HG02870 (cell line): ENCODE data around the gene PGBD4.

ENCODE experiments used
- ATAC-seq: cut with Tn5 transposase; IDR thresholded peaks from one replicate; pipeline ENCODE4 v1.9.1; 2021; ENCODE audit warnings: mild to moderate bottlenecking, moderate library complexity; ENCODE audit not compliant: unreplicated experiment

The PGBD4 gene

DNA sequence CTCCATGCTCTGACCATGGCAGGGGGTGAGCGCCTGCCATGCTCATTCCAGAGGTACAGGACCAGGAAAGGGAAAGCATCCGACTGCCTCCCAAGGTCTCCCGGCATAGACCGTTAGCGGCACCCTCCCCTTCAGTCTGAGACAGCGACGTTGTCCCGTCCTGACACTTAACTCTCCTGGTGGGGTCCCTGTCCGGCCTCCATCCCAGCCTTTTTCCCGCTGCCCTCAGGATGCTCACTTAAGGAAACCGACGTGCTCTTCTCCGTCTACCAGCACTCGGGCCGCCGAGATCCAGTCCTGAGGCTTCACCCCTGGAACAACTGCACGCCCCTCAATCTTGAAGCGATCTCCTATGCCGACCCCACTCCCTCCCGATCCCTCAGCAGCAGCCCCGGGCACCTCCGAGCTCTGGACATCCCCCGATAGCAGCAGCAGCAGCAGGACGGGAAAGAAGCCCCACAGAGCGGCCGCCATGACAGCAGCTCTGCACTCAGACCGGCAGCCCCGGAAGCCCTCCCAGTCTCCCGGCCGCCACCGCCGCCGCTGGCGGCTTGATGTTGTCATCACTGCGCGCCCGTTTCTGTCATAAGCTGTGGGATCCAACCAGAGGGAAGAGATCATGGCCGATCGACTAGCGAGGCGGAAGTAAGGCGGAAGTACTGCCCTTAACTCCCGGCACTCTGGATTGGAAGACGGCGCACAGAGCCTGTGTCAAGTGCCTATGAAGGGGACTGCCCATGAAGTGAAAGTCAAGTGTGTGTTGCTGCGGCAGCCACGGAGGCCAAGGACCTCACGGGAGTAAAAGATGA lies at the start of gene PGBD4, which contains the start of gene EMC7:
PGBD4 (plus strand) TSS at position 718 of the 809 bp plus-strand sequence. CDS start 449 bp downstream, outside the sequence.
EMC7 (minus strand) TSS at position 497 of the 809 bp plus-strand sequence; CDS start at position 474, 23 bp downstream.
- ATAC-seq, result peak; percentile 98

DNA sequence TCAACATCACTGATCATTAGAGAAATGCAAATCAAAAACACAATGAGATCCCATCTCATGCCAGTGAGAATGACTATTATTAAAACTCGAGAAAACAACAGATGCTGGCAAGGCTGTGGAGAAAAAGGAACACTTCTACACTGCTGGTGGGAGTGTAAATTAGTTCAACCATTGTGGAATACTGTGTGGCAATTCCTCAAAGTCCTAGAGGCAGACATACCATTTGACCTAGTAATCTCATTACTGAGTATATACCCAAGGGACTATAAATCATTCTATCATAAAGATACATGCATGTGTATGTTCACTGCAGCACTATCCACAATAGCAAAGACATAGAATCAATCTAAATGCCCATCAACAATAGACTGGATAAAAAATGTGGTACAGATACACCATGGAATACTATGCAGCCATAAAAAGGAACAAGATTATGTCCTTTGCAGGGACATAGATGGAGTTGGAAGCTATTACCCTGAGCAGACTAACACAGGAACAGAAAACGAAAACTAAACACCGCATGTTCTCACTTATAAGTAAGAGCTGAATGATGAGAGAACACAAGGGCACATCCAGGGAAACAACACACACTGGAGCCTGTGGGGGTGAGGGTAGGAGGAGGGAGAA lies 47.7 kb upstream of the PGBD4 start:
- no peak for ATAC-seq

DNA sequence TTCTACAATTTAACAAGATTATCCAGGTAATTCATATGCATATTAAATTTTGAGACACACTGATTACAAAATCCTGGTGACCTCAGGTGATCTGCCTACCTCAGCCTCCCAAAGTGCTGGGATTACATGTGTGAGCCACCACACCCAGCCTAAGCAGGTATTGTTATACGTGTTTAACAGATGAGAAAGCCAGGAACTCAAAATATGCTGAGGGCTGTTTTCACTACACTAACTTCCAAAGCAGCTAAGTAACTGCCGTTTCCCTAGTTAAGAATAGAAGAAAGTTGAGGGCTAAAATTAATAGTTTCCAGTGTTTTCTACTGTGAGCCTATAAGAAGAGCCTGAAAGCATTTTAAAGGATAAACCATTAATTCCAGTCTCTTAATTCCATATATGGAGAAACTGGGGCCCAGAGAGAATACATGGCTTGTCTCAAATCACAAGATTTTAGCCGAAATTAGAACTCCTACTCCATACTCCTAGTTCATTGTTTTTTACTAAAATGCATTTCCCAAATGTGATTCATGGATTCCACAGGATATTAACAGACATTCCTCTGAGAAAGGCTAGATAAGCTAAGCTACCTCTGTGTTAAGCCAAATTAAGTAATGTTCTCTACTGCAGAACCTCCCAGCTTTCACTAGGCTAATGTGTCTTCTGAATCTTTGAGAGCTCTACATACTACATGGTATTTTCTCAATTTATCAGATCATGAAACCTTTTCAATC lies 45.9 kb upstream of the PGBD4 start:
- no peak for ATAC-seq

DNA sequence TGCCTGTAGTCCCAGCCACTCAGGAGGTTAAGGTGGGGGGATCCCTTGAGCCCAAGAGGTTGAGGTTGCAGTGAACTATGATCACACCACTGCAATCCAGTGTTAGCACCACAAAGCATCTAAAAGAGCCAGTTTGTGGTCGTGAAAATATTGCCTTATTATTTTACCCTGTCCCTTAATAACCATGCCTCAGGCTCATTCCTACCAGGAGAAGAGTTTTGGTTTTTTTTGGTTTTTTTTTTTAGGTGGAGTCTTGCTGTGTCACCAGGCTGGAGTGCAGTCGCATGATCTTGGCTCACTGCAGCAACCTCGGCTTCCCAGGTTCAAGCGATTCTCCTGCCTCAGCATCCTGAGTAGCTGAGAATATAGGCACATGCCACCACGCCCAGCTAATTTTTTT lies 45.0 kb upstream of the PGBD4 start:
- no peak for ATAC-seq

DNA sequence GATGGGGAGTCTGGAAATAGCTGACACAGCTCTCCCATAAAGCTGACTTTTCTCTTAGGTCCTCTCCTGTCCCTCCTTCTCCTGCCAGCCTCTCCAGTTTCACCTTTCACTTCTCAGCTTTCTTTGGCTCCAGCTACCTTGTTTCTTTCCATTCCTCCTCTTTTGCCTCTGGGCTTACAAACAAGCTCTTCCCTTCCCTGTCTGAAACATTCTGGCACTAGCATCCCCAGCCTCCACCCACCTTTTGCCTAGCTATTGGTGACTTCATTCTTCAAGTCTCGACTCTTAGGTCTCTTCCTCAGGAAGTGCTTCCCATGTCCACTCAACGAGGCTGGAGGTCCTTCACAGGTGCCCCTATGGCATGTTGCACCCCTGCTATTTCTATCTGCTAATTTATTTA lies 42.4 kb upstream of the PGBD4 start:
- ATAC-seq, result no peak

DNA sequence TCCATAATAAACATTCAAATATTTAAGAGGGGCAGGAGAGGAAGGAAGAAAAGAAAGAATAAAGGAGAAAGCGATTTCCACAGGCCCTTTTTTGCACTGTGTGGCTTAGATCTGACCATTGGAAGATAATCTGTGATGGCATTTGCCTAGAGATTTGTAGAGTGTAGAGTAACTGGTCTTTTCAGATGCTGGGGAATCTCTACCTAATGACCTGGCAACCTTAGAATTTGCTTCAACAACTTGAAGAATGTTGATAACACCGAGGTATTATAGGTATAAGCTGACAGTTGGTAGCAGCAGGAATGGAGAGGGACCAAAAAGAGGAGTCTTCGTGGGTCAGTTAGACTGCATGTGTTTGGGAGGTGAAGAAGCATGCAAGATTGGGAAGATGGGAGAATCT lies 41.9 kb upstream of the PGBD4 start:
- ATAC-seq, result no peak

DNA sequence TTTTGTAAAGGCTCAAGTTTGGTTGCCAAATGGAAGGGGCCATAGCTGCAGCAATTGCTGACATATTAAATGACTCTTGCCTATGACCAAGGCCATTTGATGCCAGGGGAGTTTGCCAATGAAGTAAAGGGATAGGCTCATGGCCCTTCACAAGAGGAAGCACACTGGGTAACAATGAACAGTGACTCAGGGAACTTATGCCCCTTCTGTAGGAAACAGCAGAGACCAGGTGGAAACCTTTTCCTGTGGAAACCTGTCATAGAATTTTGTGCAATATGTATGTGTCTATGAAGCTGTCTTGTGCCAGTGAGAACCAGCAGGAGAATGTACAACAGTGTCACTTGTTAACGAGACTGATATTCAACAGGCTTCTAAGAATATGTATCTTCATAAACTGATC lies 37.4 kb upstream of the PGBD4 start:
- no peak for ATAC-seq

DNA sequence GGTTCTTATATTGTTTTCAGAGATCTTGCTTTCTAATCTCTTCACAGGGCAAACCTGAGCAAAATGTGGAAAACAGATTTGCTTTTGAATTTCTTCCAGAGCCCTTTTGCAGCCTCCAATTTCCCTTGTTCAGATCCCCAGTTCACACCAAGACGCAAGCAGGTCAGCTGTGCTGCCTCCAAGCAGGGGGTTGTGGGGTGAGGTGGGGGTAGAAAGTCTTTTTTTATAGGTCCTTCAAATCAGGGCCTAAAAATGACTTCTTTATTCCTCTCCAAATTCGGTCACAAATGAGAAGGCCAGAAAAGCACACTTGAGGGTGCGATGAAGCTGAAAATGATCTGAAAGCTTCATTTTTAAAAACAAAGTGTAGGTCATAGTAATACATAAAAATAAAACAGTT lies 36.6 kb upstream of the PGBD4 start:
- ATAC-seq, result no peak

DNA sequence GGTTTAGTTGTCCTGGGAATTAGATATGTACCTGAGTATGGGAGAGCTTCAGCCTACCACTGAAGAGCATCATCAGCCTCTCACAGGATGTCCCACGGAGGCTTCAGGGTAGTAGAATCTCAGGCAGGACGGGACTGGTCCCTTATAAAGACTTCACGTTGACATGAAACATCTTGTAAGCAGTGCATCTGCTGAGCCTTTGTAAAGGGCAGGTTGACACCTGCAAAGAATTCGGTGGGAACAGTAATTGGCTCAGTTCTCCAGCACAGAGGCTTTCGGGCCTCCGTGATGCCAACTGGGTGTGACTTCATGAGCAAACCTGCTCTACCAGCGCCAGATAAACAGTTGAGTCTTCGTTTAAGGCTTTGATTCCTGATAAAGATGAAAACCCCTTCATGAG lies 35.9 kb upstream of the PGBD4 start:
- no peak for ATAC-seq

DNA sequence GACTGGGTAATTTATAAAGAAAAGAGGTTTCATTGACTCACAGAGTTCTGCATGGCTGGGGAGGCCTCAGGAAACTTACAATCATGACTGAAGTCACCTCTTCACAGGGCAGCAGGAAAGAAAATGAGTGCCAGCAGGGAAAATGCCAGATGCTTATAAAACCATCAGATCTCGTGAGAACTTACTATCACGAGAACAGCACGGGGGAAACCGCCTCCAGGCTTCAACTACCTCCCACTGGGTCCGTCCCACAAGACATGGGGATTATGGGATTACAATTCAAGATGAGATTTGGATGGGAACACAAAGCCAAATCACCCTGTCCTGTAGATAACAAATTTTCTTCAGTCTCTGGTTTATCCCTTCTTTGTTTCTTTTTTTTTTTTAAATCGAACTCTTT lies 31.9 kb upstream of the PGBD4 start:
- ATAC-seq, result no peak

DNA sequence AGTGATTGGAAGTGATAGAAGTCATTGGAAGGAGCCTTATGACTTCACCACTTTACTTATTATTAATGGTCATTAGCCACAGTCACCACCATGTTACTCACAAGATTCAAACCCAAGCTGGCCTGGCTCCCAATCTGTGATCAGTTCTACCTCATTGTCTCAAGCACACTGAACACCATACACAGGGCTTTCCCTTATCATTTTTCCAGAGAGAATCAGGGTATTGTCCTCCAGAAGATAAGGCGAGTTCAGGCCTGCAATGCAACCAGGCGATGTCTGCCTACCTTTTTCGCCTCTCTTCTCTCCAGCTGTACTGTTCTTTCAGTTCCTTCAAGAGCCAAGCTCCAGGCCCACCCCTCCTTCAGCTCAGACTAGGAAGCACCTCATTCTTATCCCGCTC lies 25.1 kb upstream of the PGBD4 start:
- ATAC-seq, result no peak

DNA sequence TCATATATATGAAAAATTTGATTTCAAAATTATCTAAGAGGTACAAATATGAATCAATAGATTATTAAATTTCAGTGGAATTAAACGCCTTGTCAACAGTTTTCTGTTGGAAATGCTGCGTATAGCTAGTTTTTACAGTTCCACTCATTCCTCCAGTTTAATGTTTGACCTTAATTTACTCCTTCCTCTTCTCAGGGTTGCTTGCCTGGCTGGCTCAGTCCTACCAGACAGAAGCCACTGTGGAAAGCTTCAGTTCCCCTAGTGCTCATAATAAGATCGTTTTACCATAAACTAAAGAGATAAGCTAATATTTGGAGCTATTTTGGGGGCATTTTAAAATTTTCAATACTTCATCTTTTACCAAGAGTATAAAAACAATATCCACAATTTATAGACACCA lies 23.0 kb upstream of the PGBD4 start:
- no peak for ATAC-seq

DNA sequence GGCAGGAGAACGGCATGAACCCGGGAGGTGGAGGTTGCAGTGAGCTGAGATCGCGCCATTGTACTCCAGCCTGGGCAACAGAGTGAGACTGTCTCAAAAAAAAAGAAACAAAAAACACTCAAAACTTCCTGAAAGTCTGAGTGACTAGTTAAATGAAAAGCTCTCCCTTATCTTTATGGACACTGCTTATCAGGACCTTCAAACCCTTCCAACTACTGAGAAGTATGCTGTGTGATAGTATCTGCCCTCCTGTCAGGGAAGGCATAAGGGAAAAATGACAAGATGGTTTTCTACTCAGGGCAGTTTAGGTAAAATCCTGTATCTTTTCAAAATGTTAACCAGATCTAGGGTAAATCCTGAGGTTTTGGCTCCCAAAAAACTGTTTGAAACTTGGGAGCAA lies 22.0 kb upstream of the PGBD4 start:
- no peak for ATAC-seq

DNA sequence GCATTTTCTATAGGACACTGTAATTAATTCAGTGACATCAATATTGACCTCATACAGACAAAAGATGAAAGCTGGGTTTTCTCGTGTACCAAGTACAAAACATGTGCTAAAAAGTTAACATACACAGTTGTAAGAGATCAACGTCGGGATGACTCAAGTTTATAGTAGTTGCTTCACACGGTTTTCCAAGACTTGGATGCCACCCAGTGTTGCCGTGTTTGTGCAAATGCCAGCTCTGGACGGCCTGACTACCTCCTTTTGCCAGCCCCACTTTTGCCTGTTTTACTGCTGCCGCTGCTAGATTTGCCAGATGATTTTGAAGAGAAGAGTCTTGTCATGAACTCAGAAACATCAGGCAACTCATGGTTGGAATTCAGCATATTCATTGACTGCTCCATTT lies 17.8 kb upstream of the PGBD4 start:
- no peak for ATAC-seq

DNA sequence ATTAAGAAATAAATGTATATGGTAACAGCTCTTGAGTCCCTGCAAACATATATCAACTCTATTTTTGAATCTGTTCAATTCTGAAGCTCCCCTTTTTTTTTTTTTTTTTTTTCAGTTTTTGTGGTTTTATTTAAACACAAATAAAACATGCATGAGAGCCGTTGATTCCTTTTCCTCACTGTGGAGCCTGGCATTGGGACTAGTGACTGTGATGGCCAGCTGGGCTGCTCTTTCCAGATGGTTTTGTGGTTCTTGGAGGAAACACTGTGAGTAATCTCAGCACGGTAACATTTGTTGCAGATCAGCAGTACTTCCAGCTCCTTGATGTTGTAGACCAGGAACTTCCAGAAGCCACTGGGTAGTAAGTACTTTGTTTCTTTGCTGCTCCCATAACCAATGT lies 16.1 kb upstream of the PGBD4 start:
- no peak for ATAC-seq

DNA sequence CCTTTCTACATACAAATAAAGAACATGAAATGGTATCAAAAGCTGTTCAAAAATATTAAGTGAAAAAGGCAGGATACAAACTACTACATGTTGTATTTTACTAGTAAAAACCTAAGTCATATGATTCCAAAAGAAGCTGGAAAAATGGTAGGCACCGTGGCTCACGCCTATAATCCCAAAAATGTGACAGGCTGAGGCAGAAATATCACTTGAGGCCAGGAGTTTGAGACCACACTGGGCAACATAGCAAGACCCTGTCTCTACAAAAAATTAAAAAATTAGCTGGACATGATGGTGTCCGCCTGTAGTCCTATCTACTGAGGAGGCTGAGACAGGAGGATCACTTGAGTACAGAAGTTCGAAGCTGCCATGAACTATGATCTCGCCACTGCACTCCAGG lies 2.0 kb upstream of the PGBD4 start:
- no peak for ATAC-seq

DNA sequence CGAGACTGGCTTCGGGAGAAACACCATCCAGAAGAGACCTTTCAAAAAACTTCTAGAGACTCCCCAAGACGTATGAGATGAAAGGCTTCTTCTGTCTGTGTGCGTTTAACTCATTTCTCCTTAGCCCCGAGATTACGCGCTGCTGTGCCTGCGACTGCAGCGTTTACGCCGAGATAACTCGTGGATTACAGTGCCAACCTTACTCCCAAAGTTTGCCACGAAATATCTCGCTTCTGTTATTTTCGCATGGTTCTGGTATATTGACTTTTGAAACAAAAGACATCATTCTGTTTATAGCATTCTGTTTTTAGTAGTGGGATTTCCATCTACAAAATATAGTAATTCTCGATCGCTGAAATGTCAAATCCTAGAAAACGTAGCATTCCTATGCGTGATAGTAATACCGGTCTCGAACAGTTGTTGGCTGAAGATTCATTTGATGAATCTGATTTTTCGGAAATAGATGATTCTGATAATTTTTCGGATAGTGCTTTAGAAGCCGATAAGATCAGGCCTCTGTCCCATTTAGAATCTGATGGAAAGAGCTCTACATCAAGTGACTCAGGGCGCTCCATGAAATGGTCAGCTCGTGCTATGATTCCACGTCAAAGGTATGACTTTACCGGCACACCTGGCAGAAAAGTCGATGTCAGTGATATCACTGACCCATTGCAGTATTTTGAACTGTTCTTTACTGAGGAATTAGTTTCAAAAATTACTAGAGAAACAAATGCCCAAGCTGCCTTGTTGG lies 467 bp downstream of the PGBD4 start:
- no peak for ATAC-seq

DNA sequence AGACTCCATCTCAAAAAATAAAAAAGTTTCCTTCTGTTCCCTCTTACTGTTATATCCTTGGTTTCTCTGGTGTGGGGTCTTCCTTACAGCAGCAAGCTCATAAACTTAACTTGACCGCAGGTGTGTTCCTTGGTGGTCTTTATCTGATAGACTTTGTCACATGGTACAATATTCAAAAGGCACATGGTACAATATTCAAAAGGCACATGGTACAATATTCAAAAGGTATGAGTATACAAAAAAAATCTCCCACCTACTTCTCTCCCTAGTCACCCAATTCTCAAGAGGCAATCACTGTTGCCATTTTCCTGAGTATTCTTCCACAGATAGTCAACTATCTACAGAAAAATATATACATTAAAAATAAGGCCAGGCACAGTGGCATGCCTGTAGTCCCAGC lies 4.5 kb downstream of the PGBD4 start:
- ATAC-seq, result no peak

DNA sequence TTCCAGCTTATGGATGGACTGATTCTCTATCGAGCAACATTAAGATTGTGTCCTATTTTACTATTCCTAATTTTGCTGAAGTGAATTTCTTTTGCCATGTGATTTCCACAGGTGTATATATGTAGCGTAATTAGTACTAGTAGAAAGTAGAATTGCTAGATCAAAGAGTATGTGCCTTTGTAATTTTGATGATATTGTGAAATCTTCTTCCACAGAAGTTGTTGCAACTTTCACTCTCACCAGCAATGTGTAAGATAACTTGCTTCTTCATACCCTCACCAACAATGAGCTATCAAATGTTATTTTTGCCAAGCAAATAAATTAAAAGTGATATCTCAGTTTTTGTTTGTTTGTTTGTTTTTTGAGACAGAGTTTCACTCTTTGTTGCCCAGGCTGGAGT lies 5.4 kb downstream of the PGBD4 start:
- ATAC-seq, result no peak

DNA sequence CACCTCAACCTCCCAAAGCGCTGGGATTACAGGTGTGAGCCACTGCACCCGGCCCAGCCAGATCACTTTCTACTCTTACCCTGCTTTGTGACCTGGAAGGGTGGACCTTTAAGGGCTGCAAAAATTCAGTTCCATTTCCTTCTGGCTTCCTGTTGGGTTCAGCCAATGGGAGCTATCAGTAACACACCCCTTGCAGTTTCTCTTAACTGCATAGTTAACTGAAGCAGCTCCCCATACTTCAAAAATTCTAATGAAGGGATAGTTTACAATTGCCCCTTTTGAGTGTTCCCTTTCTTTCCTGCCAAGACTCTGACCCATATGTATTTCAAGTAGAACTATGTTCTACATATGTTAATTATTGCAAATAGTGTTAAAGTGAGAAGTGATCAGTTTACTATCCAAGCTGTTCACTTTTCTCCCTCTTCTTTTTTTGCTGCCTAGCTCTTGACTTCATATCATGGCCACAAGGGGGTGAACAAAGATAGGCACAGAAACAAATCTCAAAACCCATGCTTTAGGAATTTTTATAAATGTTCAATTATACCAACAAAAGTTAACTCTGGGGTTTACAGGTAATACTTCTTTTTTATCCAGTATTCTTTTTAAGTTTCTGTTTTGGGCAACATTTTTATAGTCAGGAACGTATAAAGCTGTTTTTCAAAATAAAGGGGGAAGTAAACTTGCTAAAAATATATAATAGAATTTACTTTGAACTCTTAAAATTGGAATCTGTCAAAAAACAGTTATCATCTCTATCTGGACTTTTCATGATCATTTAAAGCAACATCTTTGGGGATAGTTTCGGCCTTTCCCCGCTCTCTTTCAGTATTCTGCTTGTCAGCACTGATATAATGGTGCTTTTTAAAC lies 8.1 kb downstream of the PGBD4 start:
- ATAC-seq, result no peak
